GM21360 (cell line): ENCODE results near the gene RPTOR.

Experiments
- ATAC-seq: cut with Tn5 transposase; IDR thresholded peaks from one replicate; pipeline ENCODE4 v1.9.1; 2021; ENCODE audit warnings: mild to moderate bottlenecking, moderate library complexity; ENCODE audit not compliant: unreplicated experiment

RPTOR gene

GRCh38 chr17:80961541-80962330, 417.1 kb downstream of the RPTOR start:
- ATAC-seq: no peak

- ATAC-seq: no peak
Observed at GRCh38 chr17:80962356-80963329, 418.0 kb downstream of the RPTOR start.

DNA sequence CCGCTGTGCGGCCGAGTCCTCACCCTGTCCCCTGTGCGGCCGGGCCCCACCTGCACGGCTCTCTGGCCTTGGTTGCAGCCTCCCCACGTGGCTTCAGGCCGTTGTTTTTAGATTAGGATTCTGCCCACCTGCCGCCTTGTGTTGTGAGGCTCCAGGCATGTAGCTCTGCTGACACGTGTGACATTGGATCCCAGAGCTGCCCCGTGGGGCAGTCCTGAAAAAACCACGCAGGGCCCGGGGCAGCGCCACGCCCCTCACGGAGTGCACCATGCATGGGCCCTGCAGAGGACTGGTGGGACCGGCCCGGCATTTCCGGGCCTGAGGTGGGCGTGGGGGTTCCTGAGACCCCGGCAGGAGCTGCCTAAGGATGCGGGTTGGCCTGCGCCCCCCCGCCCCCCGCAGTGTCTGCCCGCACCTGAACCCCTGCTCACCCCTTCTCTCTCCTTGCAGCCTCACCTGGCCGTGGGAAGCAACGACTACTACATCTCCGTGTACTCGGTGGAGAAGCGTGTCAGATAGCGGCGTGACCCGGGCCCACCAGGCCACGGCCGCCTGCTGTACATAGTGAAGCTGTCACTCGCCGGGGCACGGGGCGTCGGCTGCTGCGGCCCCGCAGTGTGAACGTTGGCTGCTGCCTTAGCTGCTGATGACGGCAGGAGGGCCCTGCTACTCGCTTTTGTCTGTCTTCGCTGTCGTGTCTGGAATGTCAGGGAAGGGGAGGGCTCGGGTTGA, 419.3 kb downstream of the RPTOR start:
- ATAC-seq: no peak

DNA sequence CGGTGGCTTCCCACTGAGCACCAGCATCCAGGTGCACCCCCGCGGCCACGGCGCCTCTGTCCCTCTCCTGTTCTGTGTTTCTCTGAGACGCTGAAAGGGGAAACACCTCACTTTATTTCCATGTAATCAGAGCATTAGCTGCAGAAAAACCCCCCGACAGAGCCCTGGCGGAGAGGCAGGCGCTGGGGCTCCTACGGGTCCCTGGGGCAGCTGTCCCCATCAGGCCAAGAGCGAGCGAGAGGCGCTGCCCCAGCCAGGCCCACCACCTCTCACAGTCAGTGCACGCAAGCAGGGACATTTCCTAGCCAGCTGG, 419.9 kb downstream of the RPTOR start:
- no peak for ATAC-seq

DNA sequence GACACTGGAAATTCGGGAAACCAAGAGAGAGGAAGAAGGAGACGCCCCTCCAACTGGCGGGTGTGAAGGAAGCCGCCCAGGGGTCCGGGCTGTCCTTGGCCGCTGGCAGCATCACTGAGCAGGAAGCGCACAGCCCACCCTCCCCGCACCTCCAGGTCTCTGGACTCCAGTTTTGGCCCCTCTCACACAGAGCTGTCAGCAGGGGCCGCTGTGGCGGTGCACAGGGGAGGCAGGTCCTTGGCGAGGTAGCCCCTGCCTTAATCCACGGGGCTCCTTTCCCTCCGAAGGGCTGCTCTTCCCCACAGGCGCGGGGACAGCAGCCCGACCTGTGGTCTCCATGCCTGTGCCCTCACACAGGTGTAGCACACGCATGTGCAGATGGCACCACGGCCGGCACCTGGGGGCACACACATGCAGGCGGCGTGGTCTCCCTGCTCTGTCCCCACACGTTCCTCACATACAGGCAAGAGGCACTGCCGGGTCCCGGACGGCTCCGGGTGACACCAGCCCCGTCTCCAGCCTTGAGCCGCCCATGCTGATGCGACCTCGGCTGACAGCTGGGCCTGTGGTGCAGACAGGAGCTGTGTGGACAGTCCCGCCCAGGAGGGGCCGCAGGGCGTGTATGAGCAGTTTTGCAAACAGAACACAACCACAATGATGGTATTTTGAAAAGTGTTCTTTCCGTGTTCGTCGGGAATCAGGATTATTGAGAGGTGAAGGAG, 420.4 kb downstream of the RPTOR start:
- no peak for ATAC-seq

- ATAC-seq: no peak
Observed at GRCh38 chr17:80965606-80966005, 421.0 kb downstream of the RPTOR start.

- ATAC-seq: no peak
Observed at GRCh38 chr17:80967404-80967872, 422.8 kb downstream of the RPTOR start.

- ATAC-seq: no peak
Observed at GRCh38 chr17:80968602-80969029, 424.0 kb downstream of the RPTOR start.

GRCh38 chr17:80969030-80969673, 424.5 kb downstream of the RPTOR start:
- no peak for ATAC-seq

DNA sequence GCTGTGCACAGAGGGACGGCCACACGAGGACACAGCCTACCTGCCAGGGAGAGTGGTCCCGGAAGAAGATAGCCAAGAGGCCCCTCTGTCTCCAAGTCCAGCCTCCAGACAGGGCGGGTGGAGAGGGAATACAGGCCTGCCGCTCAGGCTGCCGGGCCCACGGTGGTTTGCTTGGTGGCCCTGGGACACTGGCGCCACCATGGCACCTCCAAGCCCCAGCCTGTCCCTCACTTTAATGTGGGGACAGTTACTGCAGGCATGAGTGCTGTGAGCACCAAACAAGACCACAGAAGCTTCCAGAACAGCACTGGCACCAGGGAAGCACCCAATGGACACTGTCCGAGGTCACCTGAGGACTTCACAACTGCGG, 425.0 kb downstream of the RPTOR start:
- no peak for ATAC-seq

DNA sequence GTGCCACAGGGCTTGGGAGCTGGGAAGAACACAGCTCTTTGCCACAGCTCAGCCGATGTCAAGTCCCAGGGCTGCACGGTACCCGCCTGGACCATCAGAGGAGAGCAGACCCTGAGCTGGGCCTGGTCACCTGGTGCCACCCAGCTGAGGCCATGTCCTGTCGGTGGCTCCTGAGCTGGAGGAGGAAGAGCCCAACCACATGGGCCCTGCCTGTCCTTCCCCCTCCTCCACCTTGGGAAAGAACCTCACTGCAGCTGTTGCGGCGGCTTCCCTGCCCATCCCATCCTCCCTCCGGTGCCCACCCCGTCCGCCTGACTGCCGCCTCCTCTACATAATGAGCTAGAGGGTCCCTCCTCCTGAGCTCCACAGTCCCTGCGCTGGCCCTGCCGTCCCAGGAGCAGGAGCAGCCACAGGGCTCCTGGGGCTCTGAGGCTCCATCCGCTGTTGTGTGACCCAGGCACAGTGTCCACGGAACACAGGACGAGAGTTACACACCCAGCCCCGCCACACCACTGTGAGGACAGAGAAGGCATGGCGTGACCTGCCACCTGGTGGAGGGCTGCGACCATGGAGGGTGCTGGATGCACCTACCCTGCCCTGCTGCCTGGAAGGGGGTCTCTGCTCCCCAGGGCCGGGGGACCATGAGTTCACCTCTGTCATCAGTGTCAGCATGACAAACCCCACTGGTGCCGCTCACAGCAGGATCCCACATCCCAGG, 425.6 kb downstream of the RPTOR start:
- ATAC-seq: no peak

DNA sequence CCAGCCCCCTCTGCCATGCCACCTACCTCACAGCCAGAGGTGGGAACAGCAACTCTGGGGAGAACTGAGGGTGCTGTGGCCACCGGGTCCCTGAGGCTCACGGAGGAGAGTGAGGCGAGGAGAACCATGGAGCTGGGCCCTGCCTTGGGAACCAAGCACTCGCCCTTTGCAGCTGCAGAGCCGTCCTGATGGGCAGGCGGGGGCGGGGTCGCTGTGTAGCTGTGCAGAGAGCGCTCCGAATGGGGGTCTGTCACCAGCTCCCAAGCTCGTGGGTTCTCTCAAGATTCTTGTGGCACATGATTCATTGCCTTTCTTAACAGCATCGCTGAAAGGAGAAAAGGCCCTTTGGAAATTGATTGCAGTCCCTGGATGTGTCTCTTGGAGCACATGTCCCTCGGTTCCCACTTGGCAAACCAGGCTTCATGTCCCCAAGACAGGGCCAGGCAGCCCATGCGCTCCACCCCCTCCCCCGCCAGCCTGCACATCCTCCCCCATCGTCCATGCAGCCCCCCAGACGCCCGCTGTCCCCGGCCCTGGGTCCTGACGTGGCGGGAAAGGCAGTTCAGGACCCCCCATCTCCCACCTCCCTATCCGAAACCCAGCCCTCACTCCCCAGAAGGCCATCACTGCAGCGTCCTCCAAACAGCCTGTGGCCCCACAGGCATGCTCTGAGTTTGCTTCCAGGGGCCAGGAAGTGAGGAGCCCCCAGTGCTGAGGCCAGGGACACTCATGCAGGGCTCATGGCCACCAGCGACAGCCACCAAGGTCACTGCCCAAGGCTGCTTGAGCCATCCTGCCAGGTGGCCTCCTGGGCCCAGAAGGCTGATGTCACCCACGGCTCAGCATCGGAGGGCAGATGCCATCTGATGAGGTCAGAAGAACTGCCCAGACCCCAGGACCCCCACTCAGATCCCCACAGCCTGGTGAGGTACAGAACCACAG, 426.4 kb downstream of the RPTOR start:
- no peak for ATAC-seq

GRCh38 chr17:80971704-80972304, 427.2 kb downstream of the RPTOR start:
- ATAC-seq: no peak

GRCh38 chr17:80976701-80977100, 432.1 kb downstream of the RPTOR start:
- ATAC-seq: no peak

- ATAC-seq: no peak
Observed at GRCh38 chr17:80977172-80977571, 432.5 kb downstream of the RPTOR start.

DNA sequence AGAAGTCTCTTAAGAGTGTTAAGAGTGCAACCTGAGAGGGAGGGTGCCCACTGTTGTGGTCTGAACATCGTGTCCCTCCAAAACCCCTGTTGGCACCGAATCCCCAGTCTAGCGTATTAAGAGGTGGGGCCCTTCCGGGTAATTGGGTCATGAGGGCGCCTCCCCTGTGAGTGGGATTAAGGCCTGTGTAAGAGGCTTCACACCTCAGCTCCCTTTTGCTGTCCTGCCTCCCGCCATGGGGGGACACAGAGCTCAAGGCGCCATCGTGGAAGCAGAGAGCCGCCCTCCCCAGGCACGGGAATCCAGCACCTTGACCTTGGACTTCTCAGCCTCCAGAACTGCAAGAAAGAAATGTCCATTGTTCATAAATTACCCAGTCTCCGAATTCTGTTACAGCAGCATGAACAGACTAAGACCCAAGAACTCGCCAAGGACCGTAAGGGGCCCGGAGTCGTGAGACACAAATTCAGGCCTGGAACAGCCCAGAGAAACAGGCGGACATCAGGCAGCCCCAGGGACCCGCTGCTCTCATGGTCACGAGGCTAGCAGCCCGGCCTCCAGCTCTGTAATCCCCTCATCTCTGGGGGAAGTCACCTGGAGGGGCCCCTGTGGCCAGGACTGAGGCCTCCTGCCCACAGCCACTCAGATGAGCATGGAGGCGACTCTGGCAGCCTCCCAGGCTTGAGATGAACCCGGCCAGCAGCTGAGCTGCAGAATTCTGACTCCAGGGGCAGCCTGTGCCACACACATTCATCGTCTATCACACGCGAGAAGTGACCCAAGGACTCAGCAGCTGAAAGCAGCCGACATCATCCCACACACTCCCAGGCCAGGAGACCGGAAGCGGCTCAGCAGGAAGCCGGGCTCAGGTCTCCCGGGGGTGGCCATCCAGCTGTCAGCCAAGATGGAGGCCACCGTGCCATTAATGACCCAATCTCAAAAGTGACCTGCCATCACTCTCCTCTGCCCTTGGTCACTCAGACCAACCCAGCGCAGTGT, 434.2 kb downstream of the RPTOR start:
- no peak for ATAC-seq
